Measurements from ENCODE around the gene AKNA.

Gene AKNA, protein sequence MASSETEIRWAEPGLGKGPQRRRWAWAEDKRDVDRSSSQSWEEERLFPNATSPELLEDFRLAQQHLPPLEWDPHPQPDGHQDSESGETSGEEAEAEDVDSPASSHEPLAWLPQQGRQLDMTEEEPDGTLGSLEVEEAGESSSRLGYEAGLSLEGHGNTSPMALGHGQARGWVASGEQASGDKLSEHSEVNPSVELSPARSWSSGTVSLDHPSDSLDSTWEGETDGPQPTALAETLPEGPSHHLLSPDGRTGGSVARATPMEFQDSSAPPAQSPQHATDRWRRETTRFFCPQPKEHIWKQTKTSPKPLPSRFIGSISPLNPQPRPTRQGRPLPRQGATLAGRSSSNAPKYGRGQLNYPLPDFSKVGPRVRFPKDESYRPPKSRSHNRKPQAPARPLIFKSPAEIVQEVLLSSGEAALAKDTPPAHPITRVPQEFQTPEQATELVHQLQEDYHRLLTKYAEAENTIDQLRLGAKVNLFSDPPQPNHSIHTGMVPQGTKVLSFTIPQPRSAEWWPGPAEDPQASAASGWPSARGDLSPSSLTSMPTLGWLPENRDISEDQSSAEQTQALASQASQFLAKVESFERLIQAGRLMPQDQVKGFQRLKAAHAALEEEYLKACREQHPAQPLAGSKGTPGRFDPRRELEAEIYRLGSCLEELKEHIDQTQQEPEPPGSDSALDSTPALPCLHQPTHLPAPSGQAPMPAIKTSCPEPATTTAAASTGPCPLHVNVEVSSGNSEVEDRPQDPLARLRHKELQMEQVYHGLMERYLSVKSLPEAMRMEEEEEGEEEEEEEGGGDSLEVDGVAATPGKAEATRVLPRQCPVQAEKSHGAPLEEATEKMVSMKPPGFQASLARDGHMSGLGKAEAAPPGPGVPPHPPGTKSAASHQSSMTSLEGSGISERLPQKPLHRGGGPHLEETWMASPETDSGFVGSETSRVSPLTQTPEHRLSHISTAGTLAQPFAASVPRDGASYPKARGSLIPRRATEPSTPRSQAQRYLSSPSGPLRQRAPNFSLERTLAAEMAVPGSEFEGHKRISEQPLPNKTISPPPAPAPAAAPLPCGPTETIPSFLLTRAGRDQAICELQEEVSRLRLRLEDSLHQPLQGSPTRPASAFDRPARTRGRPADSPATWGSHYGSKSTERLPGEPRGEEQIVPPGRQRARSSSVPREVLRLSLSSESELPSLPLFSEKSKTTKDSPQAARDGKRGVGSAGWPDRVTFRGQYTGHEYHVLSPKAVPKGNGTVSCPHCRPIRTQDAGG (N-terminal part only)

DNA sequence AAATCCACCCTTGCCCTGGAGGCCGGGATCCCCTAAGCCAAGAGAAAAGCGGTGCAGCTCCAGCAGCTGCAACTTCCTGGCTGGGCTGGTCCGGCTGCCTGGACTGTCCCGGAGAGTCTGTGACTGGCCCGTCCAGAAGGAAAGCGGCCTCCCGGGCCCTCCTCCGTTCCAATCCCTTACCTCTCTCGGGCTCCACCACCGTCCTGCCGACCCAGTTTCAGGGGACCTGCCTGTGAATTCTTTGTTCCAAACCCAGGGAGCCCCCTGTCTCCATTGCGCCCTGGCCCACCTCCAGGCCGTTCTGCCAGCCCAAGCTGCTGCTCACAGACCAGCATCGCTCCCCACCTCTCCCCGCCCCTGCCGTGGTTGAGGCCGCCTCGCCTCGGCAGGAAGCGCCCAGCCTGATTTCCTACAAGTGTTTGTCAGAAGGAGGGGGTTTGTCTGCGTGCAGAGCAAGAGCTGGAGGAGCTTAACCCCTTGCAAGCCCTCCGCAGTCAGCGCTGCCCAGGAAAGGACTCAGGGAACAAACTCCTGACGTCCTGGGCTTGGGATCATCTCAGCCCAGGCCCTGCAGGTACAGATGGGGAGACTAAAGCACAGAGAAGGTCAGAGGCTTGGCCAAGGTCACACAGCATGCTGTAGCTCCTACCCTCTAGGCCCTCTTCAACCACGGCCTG is at the start of gene AKNA:
TSS of gene AKNA (minus strand) at position 303 of the 677 bp plus-strand sequence. CDS start 6,649 bp downstream, outside the sequence.
- peak; percentile 88 for DNase-seq (ENCODE audit: low read depth, low spot score)

- no peak for DNase-seq (ENCODE audit: low read depth, low spot score)
These were observed 49.7 kb upstream of the AKNA start for GRCh38 chr9:114437401-114437893.

GRCh38 chr9:114434878-114435311 is 47.1 kb upstream of the AKNA start:
- peak; percentile 69 for DNase-seq (ENCODE audit: low read depth, low spot score)

- DNase-seq (ENCODE audit: low read depth, low spot score), result no peak
These were observed 46.0 kb upstream of the AKNA start for GRCh38 chr9:114433720-114434255.

DNA sequence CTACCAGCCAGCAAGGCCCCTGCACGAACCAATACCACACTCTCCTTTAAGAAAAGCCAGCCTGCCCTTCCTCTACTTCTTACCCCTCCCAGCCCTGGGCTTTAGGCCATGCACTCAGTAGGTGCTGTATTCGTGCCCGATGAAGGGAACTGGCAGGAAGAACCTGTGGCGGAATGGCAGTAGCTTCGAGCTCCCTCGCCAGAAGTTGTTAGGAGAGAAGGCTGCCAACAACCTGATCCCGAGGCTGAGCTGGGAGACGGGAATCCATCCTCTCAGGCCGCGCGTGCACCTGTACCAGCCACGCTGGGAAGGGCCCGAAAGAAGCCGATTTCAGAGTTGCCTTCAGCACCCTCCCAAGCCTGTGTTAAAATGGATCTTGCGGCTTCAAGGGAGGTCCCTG is 45.3 kb upstream of the AKNA start:
- DNase-seq (ENCODE audit: low read depth, low spot score), result no peak

DNA sequence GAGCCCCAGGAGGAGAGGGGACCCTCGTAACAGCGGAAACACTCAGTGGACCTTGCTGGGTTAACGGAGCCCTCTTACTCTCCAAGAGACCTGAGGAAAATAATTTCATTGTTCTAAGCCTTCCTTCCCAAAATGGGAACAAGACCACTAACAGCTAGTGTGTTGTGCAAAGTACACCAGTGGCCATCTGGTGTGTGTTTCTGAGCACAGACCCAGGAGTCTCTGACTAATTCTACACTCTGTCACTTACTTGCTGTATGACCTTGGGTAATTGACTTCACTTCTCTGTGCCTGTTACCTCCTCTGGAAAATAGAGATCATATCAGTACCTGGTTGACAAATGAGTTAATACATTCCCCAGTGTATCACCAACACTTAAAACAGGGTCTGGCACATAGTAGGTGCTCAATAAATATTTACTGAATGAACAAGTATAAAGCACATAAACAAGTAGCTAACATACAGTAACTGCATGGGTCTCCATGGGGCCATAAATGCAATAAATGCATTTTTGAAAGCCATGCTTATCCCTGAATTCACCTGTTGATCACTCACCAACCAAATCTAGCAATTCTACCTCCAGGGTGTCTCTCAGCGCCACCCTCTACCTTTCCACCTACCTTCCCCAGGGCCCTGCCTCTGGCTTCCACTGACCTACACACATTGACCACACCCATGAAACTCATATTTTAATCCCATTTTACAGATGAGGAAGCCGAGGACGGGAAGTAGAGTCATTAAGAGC is 44.7 kb upstream of the AKNA start:
- no peak for DNase-seq (ENCODE audit: low read depth, low spot score)

GRCh38 chr9:114431770-114432169 is 44.0 kb upstream of the AKNA start:
- DNase-seq (ENCODE audit: low read depth, low spot score), result no peak

- DNase-seq (ENCODE audit: low read depth, low spot score), result no peak
These were observed 43.2 kb upstream of the AKNA start for GRCh38 chr9:114431003-114431402.

DNA sequence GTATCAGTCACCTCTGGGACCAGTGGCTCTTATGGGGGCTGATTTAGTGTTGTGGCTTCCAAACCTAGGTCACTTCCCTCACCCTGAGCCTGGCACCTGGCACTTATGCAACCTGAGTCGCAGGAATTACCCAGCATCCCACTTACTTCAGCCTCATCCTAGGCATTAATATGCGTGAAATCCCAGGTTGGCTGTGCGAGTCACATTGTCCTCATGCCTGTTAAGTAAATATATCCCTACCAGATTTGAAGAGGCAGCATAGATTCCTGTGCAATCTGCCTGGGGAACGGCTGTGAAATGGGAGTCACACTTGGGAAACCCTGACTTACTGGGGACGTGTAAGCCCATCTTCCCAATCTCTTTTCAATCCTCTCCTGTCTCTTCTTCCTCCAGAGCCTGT is 42.7 kb upstream of the AKNA start:
- DNase-seq (ENCODE audit: low read depth, low spot score), result no peak

GRCh38 chr9:114429488-114429887 is 41.7 kb upstream of the AKNA start:
- no peak for DNase-seq (ENCODE audit: low read depth, low spot score)

DNA sequence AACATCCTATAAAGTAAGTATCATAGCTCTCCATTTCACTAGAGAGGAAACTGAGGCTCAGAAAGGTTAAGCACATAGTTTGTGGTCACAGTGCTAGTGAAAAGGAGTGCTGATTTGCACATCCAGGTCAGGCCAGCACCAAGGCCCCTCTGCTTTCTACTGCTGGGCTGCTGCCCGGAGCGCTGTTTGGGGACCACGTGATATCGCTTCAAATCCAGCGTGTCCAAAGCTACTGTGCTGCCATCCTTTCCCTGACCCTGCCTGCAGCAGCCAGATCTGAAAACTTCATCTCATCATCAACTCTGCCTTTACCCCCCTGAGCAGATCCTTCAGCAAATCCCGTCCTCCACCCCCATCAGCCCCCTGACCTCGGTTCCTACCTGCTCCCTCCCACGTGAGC is 40.7 kb upstream of the AKNA start:
- no peak for DNase-seq (ENCODE audit: low read depth, low spot score)

DNA sequence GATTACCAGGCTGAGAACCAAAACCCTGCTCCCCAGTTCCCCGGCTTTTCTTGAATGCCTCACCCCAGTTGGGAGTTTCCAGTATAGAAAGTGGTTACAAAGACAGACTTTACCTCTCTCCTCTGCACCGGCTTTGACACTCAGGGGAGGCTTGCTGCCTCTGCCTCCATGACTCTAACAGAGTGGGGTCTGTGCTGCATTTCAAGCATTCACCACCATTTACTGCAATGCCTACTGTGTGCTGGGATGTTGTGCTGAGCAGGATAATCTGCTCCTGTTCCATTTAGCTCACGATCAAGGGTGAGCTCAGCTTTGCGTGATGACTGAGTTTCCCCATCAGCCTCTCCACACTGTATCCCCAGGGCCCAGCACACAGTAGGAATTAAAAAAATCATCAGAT is 39.9 kb upstream of the AKNA start:
- DNase-seq (ENCODE audit: low read depth, low spot score), result no peak

GRCh38 chr9:114426046-114426948 is 38.5 kb upstream of the AKNA start:
- no peak for DNase-seq (ENCODE audit: low read depth, low spot score)

DNA sequence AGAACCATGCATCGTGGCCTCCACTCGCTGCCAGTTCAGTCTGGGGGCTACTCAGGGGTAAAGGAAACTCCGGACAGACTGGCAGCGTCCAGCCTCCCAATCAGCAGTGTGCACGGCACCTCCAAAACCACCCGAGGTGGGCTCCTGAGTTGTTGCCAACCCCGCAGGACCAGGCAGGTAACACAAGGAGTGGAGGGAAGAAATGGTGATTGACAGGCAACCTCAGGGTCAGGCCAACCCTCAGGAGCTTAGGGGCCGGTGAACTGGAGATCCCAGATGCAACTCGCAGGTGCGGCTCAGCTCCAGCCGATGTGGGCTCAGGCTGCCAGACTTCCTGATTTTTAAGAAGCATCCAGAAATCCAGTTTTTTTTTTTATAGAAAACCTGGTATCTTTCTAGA is 37.3 kb upstream of the AKNA start:
- DNase-seq (ENCODE audit: low read depth, low spot score), result no peak

GRCh38 chr9:114424126-114424525 is 36.3 kb upstream of the AKNA start:
- DNase-seq (ENCODE audit: low read depth, low spot score), result no peak

DNA sequence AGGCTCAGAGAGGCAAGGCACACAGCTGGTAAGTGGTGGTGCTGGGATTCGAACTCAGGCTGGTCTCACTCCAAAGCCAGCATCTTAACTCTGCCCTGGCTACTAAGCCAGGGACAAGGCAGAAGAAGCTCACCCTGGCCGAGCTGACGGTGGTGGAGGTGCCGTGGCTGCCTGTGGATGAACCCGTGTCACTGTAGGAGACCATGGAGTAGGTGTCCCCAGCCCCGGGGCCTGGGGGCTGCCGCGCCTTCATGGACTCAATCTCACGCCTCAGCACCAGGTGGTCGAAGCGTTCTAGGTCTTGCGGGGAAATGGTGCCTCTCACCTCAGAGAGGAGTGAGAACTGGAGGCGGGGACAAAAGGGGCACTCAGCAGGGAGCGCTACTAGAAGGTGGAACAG is 35.4 kb upstream of the AKNA start:
- no peak for DNase-seq (ENCODE audit: low read depth, low spot score)

DNA sequence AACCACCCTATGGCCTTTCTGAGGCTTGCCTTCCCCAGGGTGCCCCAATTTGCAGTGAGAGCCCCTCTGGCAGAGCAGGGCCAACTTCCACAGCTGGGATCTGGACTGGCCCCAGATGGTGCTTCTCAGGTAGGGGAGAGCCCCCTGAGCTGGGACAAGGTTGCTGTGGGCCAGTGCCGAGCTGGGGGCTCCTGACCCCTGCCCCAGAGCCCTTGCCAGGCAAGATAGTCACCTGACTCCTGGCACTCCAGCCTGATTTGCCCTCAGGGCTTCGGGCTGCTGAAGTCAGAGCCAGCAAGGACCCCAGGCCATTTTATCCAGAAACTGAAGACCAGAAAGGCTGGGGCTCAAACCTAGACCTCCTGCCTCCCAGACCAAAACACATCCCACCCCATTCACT is 33.4 kb upstream of the AKNA start:
- DNase-seq (ENCODE audit: low read depth, low spot score), result no peak

DNA sequence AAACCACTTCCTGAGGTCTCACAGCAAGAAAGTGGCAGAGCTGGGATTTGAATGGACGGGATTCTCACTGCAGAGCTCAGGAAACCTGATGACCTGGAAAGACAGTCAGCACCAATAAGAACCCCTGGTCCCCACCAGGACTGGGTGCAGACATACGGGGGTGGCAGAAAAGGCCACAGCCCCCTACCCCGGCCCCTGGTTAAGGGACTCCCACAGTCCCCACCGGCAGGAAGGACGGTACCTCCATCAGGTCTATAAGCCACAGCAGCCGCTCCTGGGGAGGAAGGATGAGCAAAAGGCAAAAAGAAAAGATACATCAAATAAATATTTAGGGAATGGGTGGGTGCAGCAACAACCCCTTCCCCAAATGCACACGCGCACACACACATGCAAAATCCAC is 32.0 kb upstream of the AKNA start:
- DNase-seq (ENCODE audit: low read depth, low spot score), result no peak

DNA sequence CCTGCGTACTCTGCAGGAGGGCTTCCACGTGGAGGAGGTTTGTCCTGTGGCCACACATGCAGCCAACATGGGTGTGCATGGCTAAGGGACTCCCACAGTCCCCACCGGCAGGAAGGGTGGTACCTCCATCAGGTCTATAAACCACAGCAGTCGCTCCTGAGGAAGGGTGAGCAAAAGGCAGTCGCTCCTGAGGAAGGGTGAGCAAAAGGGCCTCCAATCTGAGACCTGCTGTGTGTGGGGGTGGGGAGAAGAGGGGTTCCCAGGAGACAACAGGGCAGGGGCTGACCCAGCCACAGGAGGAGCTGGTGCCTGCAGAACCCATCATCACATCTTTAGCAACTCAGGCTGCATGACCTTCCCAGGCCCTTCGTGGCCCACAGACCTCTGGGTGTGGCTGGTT is 30.3 kb upstream of the AKNA start:
- no peak for DNase-seq (ENCODE audit: low read depth, low spot score)
